K562 (cell line): ENCODE measurements around the gene AVPI1. TPM values are rescaled to one million over a fixed set of nuclear protein-coding genes. Genes with fewer than 3 reads are reported as not detected.

Source experiments
- CREB3L1 ChIP-seq: fragments of 450-650 bp; IDR thresholded peaks from 2 replicates; pipeline ENCODE4 v1.6.1; 2014; ENCODE audit warnings: low read depth, mild to moderate bottlenecking, moderate library complexity, borderline replicate concordance
- JUN ChIP-seq, 2 experiments: sonication (generic) in 1 of 2; formaldehyde crosslinking in 1 of 2; IDR thresholded peaks; 2 replicates each; pipeline versions ENCODE4 v1.6.1 to v1.8.0; 2012 to 2022; ENCODE audit warnings: borderline replicate concordance in 2 of 2, mild to moderate bottlenecking in 2 of 2, improper control_type of control experiment in 1 of 2, low read depth in 1 of 2, low read length in 1 of 2, missing genetic modification reagents in 1 of 2
- KAT7 ChIP-seq: sonication (generic); formaldehyde crosslinking; IDR thresholded peaks from 2 replicates; pipeline ENCODE4 v1.8.0; 2022; ENCODE audit warnings: missing genetic modification reagents, mild to moderate bottlenecking, borderline replicate concordance
- NCOA6 ChIP-seq: fragments of 450-650 bp; IDR thresholded peaks from 2 replicates; pipeline ENCODE4 v1.6.1; 2017; ENCODE audit warnings: mild to moderate bottlenecking
- POLR2AphosphoS2 ChIP-seq: IDR thresholded peaks from 2 replicates; pipeline ENCODE4 v1.6.1; 2012; ENCODE audit warnings: low read length, improper control_type of control experiment
- PRPF4 ChIP-seq: fragments of 200-400 bp; formaldehyde crosslinking; IDR thresholded peaks from one replicate; pipeline ENCODE4 v1.6.1; 2017; ENCODE audit warnings: low read length, low read depth, mild to moderate bottlenecking; ENCODE audit not compliant: insufficient read depth, poor library complexity, severe bottlenecking
- SAFB2 ChIP-seq: fragments of 200-400 bp; formaldehyde crosslinking; IDR thresholded peaks from 2 replicates; pipeline ENCODE4 v1.6.1; 2018; ENCODE audit warnings: borderline replicate concordance, low read length, low read depth, moderate library complexity; ENCODE audit not compliant: severe bottlenecking
- SPI1 ChIP-seq: IDR thresholded peaks from 2 replicates; pipeline ENCODE4 v1.6.1; 2011; ENCODE audit warnings: low read depth, low read length, control low read depth, borderline replicate concordance
- TCF3 ChIP-seq: sonication (generic); formaldehyde crosslinking; IDR thresholded peaks from 2 replicates; pipeline ENCODE4 v1.4.0; 2020; ENCODE audit warnings: mild to moderate bottlenecking, missing genetic modification reagents
- ZNF57 ChIP-seq: fragments of 450-650 bp; formaldehyde crosslinking; IDR thresholded peaks from 2 replicates; pipeline ENCODE4 v1.4.0; 2020; ENCODE audit warnings: mild to moderate bottlenecking, moderate library complexity
- ZNF589 ChIP-seq: fragments of 200-800 bp; sonication (Bioruptor generic); IDR thresholded peaks from 2 replicates; pipeline ENCODE4 v1.6.1; 2016; ENCODE audit warnings: low read depth, missing genetic modification characterization, missing compliant biosample characterization
- polyA plus RNA-seq, 8 experiments: library from polyadenylated mRNA; depleted of rRNA in 4 of 8; stranded (reverse) in 5 of 8; unstranded in 3 of 8; fragments of >200 nt; fragmentation: Nextera tagmentation in 2 of 8; fragmentation: Illumina TruSeq in 1 of 8; extraction: Ambion mirVana in 2 of 8; extraction: Trizol in 1 of 8; gene quantifications; 2 replicates each; pipeline versions ENCODE4 v1.2.1 to v1.2.3, GENCODE V29; 2011 to 2014; ENCODE audit warnings: inconsistent platforms in 1 of 8, missing spikeins in 1 of 8
- total RNA-seq, 7 experiments: library from RNA; depleted of rRNA in 6 of 7; stranded (reverse); fragments of >200 nt in 6 of 7; fragmentation: Illumina TruSeq in 2 of 7; extraction: Trizol in 2 of 7; gene quantifications; 2 replicates each; pipeline versions ENCODE4 v1.2.1 to v1.2.3, GENCODE V29; 2011 to 2021; ENCODE audit warnings: low replicate concordance in 1 of 7
- TF ChIP-seq, protein P1 (sequence below): IDR thresholded peaks from 2 replicates; pipeline ENCODE4 v1.6.1; 2014; ENCODE audit warnings: antibody characterized with exemption
- TF ChIP-seq, protein P2 (sequence below): fragments of 450-650 bp; IDR thresholded peaks from 2 replicates; pipeline ENCODE4 v1.6.1; 2017; ENCODE audit warnings: antibody characterized with exemption, mild to moderate bottlenecking
- TF ChIP-seq, protein P3 (sequence below): fragments of 250-450 bp; sonication (Bioruptor Pico); IDR thresholded peaks from 2 replicates; pipeline ENCODE4 v1.5.0; 2021
- TF ChIP-seq, protein P4 (sequence below): fragments of 250-450 bp; sonication (Bioruptor Pico); IDR thresholded peaks from 2 replicates; pipeline ENCODE4 v1.4.0; 2020; ENCODE audit warnings: mild to moderate bottlenecking, moderate library complexity, borderline replicate concordance

The AVPI1 gene
- total and polyA plus RNA-seq, 9 of the 15 experiments (the other 6 are each of a cell fraction or from before 2014, with no cell fraction given): 0.90 to 10.4 (median 7.4) TPM

- TF ChIP-seq, protein P1, sequence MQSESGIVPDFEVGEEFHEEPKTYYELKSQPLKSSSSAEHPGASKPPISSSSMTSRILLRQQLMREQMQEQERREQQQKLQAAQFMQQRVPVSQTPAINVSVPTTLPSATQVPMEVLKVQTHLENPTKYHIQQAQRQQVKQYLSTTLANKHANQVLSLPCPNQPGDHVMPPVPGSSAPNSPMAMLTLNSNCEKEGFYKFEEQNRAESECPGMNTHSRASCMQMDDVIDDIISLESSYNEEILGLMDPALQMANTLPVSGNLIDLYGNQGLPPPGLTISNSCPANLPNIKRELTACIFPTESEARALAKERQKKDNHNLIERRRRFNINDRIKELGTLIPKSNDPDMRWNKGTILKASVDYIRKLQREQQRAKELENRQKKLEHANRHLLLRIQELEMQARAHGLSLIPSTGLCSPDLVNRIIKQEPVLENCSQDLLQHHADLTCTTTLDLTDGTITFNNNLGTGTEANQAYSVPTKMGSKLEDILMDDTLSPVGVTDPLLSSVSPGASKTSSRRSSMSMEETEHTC: peak; percentile 74; the same call in 1 of the 2 replicates
- TF ChIP-seq TCF3 (CRISPR knock-in tag) (peak; percentile 15; the same call in 1 of the 2 replicates), CREB3L1 (no peak), SAFB2 (no peak), PRPF4 (no peak), KAT7 (CRISPR knock-in tag) (0 out of 2 replicates have a peak, but pooled peaks have one; percentile 26), POLR2AphosphoS2 (no peak), JUN (IDR thresholded peaks at IDR 0.05; ENCODE audit: borderline replicate concordance, low read depth, low read length) (0 out of 2 replicates have a peak, but pooled peaks have one; percentile 27), JUN (CRISPR knock-in tag; IDR thresholded peaks at IDR 0.05; ENCODE audit: borderline replicate concordance) (no peak), ZNF589 (CRISPR knock-in tag) (peak; percentile 89; the same call in 1 of the 2 replicates), SPI1 (no peak), ZNF57 (CRISPR knock-in tag) (no peak), NCOA6 (no peak)
- TF ChIP-seq, protein P2, sequence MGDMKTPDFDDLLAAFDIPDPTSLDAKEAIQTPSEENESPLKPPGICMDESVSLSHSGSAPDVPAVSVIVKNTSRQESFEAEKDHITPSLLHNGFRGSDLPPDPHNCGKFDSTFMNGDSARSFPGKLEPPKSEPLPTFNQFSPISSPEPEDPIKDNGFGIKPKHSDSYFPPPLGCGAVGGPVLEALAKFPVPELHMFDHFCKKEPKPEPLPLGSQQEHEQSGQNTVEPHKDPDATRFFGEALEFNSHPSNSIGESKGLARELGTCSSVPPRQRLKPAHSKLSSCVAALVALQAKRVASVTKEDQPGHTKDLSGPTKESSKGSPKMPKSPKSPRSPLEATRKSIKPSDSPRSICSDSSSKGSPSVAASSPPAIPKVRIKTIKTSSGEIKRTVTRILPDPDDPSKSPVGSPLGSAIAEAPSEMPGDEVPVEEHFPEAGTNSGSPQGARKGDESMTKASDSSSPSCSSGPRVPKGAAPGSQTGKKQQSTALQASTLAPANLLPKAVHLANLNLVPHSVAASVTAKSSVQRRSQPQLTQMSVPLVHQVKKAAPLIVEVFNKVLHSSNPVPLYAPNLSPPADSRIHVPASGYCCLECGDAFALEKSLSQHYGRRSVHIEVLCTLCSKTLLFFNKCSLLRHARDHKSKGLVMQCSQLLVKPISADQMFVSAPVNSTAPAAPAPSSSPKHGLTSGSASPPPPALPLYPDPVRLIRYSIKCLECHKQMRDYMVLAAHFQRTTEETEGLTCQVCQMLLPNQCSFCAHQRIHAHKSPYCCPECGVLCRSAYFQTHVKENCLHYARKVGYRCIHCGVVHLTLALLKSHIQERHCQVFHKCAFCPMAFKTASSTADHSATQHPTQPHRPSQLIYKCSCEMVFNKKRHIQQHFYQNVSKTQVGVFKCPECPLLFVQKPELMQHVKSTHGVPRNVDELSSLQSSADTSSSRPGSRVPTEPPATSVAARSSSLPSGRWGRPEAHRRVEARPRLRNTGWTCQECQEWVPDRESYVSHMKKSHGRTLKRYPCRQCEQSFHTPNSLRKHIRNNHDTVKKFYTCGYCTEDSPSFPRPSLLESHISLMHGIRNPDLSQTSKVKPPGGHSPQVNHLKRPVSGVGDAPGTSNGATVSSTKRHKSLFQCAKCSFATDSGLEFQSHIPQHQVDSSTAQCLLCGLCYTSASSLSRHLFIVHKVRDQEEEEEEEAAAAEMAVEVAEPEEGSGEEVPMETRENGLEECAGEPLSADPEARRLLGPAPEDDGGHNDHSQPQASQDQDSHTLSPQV: peak; percentile 83
- TF ChIP-seq, protein P3, sequence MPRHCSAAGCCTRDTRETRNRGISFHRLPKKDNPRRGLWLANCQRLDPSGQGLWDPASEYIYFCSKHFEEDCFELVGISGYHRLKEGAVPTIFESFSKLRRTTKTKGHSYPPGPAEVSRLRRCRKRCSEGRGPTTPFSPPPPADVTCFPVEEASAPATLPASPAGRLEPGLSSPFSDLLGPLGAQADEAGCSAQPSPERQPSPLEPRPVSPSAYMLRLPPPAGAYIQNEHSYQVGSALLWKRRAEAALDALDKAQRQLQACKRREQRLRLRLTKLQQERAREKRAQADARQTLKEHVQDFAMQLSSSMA: no peak
- TF ChIP-seq, protein P4, sequence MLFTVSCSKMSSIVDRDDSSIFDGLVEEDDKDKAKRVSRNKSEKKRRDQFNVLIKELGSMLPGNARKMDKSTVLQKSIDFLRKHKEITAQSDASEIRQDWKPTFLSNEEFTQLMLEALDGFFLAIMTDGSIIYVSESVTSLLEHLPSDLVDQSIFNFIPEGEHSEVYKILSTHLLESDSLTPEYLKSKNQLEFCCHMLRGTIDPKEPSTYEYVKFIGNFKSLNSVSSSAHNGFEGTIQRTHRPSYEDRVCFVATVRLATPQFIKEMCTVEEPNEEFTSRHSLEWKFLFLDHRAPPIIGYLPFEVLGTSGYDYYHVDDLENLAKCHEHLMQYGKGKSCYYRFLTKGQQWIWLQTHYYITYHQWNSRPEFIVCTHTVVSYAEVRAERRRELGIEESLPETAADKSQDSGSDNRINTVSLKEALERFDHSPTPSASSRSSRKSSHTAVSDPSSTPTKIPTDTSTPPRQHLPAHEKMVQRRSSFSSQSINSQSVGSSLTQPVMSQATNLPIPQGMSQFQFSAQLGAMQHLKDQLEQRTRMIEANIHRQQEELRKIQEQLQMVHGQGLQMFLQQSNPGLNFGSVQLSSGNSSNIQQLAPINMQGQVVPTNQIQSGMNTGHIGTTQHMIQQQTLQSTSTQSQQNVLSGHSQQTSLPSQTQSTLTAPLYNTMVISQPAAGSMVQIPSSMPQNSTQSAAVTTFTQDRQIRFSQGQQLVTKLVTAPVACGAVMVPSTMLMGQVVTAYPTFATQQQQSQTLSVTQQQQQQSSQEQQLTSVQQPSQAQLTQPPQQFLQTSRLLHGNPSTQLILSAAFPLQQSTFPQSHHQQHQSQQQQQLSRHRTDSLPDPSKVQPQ (CRISPR knock-in tag): peak; percentile 57; the same call in 1 of the 2 replicates
These were observed 2.5 kb upstream of the AVPI1 start (continued) for GRCh38 chr10:97689559-97690020.
